ENCODE data around the gene MTFMT.
A peak's percentile ranks its signal among the peaks of the same experiment; 100 is the strongest.

Gene MTFMT

DNA sequence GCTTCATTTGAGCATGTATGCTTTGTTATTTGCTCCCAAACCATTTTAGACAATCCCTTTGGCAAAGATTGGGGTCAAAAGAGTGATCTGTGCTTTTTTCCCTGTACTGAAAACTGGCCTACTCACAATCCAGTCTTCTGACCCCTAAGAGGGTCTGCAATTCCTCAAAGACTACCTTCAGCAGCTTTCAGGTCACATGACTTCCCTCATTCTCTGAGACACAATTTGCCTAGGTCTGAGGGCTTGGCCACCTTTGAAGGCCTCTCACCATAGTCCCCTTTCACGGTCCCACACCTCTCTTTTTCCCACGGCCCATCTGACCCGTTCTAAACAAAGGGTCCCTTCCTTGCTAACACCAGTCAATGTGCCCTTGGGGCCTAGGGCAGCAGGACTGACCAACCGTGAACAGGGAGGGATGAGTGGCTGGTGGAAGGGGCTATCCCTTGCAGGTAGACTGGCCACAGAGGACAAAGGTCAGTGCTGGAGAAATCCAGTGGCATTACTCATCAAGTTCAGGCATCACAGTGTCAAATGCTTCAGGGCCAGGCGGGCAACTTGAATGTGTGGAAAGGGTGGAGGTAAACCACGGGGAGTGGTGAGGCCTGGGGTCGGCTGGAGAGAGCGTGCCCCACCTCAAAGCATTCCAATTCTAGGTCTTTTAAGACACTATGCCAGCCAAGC lies 27.6 kb upstream of the MTFMT start:
- POLR2A ChIA-PET = no interaction called here
- no peak for DNase-seq (ENCODE audit: extremely low spot score)
- CTCF ChIA-PET = interaction anchor here (2.1 kb wide), 1 partner anchor 45 kb away, joined by 11 read pairs; no protein-coding TSS in a partner anchor
- no peak for TF ChIP-seq L3MBTL2 (conservative IDR thresholded peaks at IDR 0.05)
- TF ChIP-seq HDGF (IDR thresholded peaks at IDR 0.05; ENCODE audit: borderline replicate concordance) = no peak
- TF ChIP-seq SUZ12 (IDR thresholded peaks at IDR 0.05) = no peak
- no peak for TF ChIP-seq LEF1 (IDR thresholded peaks at IDR 0.05; ENCODE audit: borderline replicate concordance)
- TF ChIP-seq SP1 (IDR thresholded peaks at IDR 0.05) = no peak
- TF ChIP-seq FOXK2 (IDR thresholded peaks at IDR 0.05) = no peak
- no peak for TF ChIP-seq BHLHE40 (IDR thresholded peaks at IDR 0.05; ENCODE audit: borderline replicate concordance)
- TF ChIP-seq FOXM1 (IDR thresholded peaks at IDR 0.05; ENCODE audit: borderline replicate concordance) = no peak

DNA sequence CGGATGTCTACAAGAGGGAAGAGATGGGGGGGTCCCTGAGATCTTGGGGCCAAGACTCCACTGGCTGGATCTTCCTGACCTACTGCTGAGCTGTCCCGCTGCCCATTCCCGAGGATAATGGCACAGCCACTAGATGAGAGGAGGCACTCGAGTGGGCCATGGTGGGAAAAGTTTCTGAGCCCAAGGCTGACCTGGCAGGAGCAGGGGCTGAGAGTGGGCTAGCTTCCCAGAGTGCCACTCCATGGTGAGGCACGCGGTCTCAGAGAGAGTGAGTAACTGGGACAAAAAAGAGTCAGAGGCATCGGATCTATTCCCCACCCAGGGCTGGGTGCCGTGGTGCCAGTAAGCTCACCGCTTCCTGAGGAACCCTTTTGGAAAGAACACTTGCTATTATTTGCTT lies 26.7 kb upstream of the MTFMT start:
- no peak for DNase-seq (ENCODE audit: extremely low spot score)
- CTCF ChIA-PET = interaction anchor here (1.9 to 2.1 kb wide), 2 partner anchors 31 to 45 kb away, joined by 11 to 12 read pairs; no protein-coding TSS in a partner anchor

DNA sequence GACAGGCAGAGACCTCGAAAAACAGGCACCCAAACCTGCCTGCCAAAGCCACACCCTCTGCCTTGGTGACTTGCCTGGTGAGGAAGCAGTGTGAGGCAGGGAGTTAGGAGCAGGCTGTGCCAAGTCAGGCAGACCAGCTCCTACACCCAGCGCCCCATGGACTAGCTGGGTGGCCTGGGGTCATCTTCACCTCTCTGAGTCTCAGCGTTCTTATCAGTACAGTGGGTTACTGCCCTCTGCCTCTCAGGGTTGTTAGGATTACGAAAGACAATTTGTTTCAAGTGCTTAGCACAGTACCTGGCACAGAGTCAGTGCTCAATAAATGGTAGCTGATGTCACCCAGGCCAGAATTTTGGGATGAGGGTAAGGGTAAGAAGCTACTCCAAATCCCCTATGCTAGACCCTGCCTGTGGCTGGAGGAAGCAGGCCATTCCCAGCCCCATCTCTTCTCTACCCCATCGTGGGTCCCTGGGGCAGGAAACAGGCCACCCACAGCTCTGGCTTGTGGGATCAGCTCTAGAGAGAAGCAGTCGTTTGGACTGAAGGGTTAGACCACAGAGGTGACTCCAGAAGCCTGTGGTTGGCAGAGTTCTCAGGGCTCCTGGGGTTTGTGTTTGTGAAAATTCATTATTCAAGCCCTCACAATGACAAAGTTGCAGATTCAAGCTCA lies 25.9 kb upstream of the MTFMT start:
- TF ChIP-seq LEF1 (IDR thresholded peaks at IDR 0.05; ENCODE audit: borderline replicate concordance) (no peak), FOXK2 (IDR thresholded peaks at IDR 0.05) (no peak), SUZ12 (IDR thresholded peaks at IDR 0.05) (no peak), L3MBTL2 (conservative IDR thresholded peaks at IDR 0.05) (no peak), TARDBP (IDR thresholded peaks at IDR 0.05) (no peak), BHLHE40 (IDR thresholded peaks at IDR 0.05; ENCODE audit: borderline replicate concordance) (no peak), HDGF (IDR thresholded peaks at IDR 0.05; ENCODE audit: borderline replicate concordance) (no peak), ZNF384 (IDR thresholded peaks at IDR 0.05) (no peak), SP1 (IDR thresholded peaks at IDR 0.05) (no peak), CTBP1 (IDR thresholded peaks at IDR 0.05; ENCODE audit: borderline replicate concordance) (no peak), ARNT (IDR thresholded peaks at IDR 0.05) (no peak), FOXM1 (IDR thresholded peaks at IDR 0.05; ENCODE audit: borderline replicate concordance) (no peak), ELF4 (IDR thresholded peaks at IDR 0.05) (no peak), FOXA1 (IDR thresholded peaks at IDR 0.05) (no peak), NFRKB (IDR thresholded peaks at IDR 0.05) (no peak)
- TF ChIP-seq, protein P1, sequence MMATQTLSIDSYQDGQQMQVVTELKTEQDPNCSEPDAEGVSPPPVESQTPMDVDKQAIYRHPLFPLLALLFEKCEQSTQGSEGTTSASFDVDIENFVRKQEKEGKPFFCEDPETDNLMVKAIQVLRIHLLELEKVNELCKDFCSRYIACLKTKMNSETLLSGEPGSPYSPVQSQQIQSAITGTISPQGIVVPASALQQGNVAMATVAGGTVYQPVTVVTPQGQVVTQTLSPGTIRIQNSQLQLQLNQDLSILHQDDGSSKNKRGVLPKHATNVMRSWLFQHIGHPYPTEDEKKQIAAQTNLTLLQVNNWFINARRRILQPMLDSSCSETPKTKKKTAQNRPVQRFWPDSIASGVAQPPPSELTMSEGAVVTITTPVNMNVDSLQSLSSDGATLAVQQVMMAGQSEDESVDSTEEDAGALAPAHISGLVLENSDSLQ (IDR thresholded peaks at IDR 0.05) = no peak
- DNase-seq (ENCODE audit: extremely low spot score) = no peak
- CTCF ChIA-PET = interaction anchor here (1.9 to 3.4 kb wide), 3 partner anchors 28 to 46 kb away, joined by 11 to 15 read pairs (median 12); no protein-coding TSS in a partner anchor
- POLR2A ChIA-PET = no interaction called here

More for the DNA sequence above, 26.7 kb upstream of the MTFMT start:
- TF ChIP-seq, protein P1 (IDR thresholded peaks at IDR 0.05) = no peak
- POLR2A ChIA-PET = no interaction called here

DNA sequence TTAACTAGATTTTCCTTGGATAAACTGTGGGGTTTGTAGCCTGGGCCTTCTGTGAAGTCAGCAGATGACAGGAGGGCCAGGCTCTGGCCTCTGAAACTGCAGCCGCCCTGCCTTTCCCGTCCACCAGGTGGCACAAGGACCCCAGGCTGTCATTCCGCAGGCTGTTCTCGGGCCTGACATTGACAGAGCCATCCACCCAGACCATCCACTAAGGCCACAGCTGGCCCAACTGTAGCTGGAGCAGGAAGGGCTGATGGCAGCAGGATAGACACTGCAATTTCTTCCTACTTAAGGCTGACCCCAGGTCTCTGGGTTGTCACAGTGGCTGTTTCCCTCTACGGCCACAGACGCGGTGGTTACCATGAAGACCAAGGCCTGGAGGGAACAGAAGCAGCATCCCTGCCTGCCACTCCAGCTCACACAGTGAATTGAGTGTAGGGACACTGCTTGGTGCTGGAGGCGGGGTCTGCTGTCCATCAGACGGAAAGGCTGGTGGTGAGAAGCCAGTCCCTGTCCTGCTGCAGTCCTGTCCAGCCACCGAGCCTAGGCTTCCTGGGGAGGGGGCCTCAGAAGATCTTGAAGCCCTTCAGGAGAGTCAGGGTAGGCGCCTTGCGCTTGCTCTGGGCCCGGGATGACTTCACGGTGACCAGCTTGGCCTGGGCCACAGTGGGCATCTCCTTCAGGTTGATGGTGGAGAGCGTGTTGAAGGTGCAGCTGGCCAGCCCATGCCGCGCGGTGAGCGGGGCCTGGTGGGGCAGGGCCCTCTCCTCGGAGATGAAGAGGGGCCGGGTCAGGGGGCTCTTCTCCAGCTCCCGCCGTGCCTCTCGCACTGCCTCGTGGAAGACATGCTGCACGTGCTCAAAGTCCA lies 25.1 kb upstream of the MTFMT start:
- CTCF ChIA-PET = interaction anchor here (0.6 to 3.4 kb wide), 7 partner anchors 11 to 47 kb away, joined by 3 to 15 read pairs (median 11); no protein-coding TSS in a partner anchor
- no peak for TF ChIP-seq CTBP1 (IDR thresholded peaks at IDR 0.05; ENCODE audit: borderline replicate concordance)
- TF ChIP-seq, protein P1 (IDR thresholded peaks at IDR 0.05) = peak; percentile 56
- POLR2A ChIA-PET = no interaction called here
- peak; percentile 72 for DNase-seq (ENCODE audit: extremely low spot score)

DNA sequence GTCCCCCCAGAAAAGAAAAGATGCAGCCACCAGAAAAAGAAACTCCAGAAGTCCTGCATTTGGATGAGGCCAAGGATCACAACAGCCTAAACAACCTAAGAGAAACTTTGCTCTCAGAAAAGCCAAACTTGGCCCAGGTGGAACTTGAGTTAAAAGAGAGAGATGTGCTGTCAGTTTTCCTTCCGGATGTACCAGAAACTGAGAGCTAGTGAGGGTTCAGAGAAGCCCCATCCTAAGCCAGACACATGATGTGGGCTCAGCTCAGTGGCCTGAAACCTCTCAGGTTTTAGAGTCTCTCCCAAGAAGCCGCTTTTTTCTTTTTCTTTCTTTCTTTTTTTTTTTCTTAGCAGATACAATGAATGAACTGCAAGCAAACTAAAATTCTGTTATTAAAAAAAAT lies 23.5 kb upstream of the MTFMT start:
- POLR2A ChIA-PET = interaction anchor here (1.2 kb wide), 1 partner anchor 30 kb away, joined by 4 read pairs; no protein-coding TSS in a partner anchor

More for the DNA sequence above, 23.5 kb upstream of the MTFMT start:
- CTCF ChIA-PET = interaction anchor here (2.8 to 3.4 kb wide), 2 partner anchors 30 to 48 kb away, joined by 14 to 15 read pairs; no protein-coding TSS in a partner anchor
- no peak for DNase-seq (ENCODE audit: extremely low spot score)
- TF ChIP-seq TARDBP (IDR thresholded peaks at IDR 0.05) (no peak), HDGF (IDR thresholded peaks at IDR 0.05; ENCODE audit: borderline replicate concordance) (no peak), SUZ12 (IDR thresholded peaks at IDR 0.05) (no peak), LEF1 (IDR thresholded peaks at IDR 0.05; ENCODE audit: borderline replicate concordance) (no peak), BHLHE40 (IDR thresholded peaks at IDR 0.05; ENCODE audit: borderline replicate concordance) (no peak)
- TF ChIP-seq, protein P1 (IDR thresholded peaks at IDR 0.05) = no peak

Measured in HEK293T (cell line).